SK-N-MC (cell line): ENCODE results near the gene SNX10.

Experiments used
- EZH2 ChIP-seq: fragments of 200-600 bp; sonication (generic); IDR thresholded peaks from one replicate; pipeline ENCODE4 v1.6.1; 2017; ENCODE audit warnings: antibody characterized with exemption
- FOXP2 ChIP-seq: optimal IDR thresholded peaks from 2 replicates; pipeline ENCODE3; 2011; ENCODE audit warnings: mild to moderate bottlenecking, moderate library complexity; ENCODE audit not compliant: insufficient read depth; ENCODE audit errors: extremely low read length, control extremely low read depth
- POLR2AphosphoS5 ChIP-seq: IDR thresholded peaks from 2 replicates; pipeline ENCODE4 v1.6.1; 2012; ENCODE audit warnings: mild to moderate bottlenecking, low read depth, low read length, borderline replicate concordance

DNA sequence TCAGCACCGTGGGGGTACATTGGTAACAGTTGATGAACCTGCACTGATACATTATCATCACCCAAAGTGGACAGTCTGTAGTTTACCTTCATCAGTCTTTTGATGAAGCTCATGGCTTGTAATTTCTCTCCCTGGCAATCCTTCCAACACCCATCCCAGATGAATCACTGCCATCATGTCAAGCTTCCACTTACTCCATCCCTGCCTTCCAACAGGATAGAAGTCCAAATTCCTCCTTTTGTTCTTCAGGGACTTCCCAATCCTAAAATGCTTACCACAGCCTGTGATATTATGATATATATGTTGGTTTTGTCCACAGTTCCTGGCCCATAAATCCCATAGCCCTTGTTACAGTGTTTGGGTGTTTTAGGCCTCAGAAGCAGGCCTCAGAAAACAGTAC is 16.1 kb downstream of the SNX10 start:
- TF ChIP-seq EZH2 (no peak), POLR2AphosphoS5 (no peak), FOXP2 (no peak)
